A673 (cell line): ENCODE data around the gene NR5A2. TPM values are rescaled to one million over a fixed set of nuclear protein-coding genes. Genes with fewer than 3 reads are reported as not detected.

ENCODE experiments used
- BruUV-seq: library from RNA; stranded (reverse); fragments of 400-500 nt; replicated peaks from 2 replicates; lab custom pipeline; 2021; lab: Mats Ljungman, UMichigan
- CTCF ChIA-PET: fragments of 300-600 bp; sonication (Branson Sonifier 250); formaldehyde crosslinking; loops from one replicate; lab custom pipeline; 2022; ENCODE audit warnings: antibody characterized with exemption; lab: Charles Lee
- POLR2A ChIA-PET: fragments of 300-600 bp; sonication (Branson Sonifier 250); formaldehyde crosslinking; loops from one replicate; lab custom pipeline; 2022; ENCODE audit warnings: antibody characterized with exemption; ENCODE audit not compliant: low non-redundant PET; lab: Charles Lee
- DNase-seq: peaks from one replicate; pipeline ENCODE4 v3.0.0-alpha.2; 2015; ENCODE audit warnings: low spot score
- H3K27ac ChIP-seq: fragments of 200-600 bp; sonication (generic); 2 replicates; pipeline ENCODE4 v1.5.1; 2016; ENCODE audit warnings: mixed run types, low read depth, mild to moderate bottlenecking, mixed read lengths, antibody characterized with exemption, low read length; ENCODE audit not compliant: poor library complexity, severe bottlenecking
- H3K27me3 ChIP-seq: fragments of 200-600 bp; sonication (generic); replicated peaks from 2 replicates; pipeline ENCODE4 v1.6.1; 2017; ENCODE audit warnings: mixed run types, low read depth, mild to moderate bottlenecking, mixed read lengths, antibody characterized with exemption, low read length; ENCODE audit not compliant: insufficient read depth, poor library complexity
- H3K36me3 ChIP-seq: fragments of 200-600 bp; sonication (generic); 2 replicates; pipeline ENCODE4 v1.6.1; 2016; ENCODE audit warnings: mixed run types, mild to moderate bottlenecking, mixed read lengths, antibody characterized with exemption, low read length; ENCODE audit not compliant: insufficient read depth, poor library complexity, severe bottlenecking
- H3K4me1 ChIP-seq: fragments of 200-600 bp; sonication (generic); 2 replicates; pipeline ENCODE4 v1.6.1; 2017; ENCODE audit warnings: mixed run types, mild to moderate bottlenecking, mixed read lengths, antibody characterized with exemption, low read length; ENCODE audit not compliant: insufficient read depth, poor library complexity, severe bottlenecking
- H3K4me3 ChIP-seq: fragments of 200-600 bp; sonication (generic); 2 replicates; pipeline ENCODE4 v1.5.1; 2016; ENCODE audit warnings: low read depth, mixed run types, mild to moderate bottlenecking, mixed read lengths, low read length; ENCODE audit not compliant: poor library complexity, severe bottlenecking
- H3K9me3 ChIP-seq: fragments of 200-600 bp; sonication (generic); 2 replicates; pipeline ENCODE4 v1.6.1; 2016; ENCODE audit warnings: mixed run types, low read depth, mild to moderate bottlenecking, mixed read lengths, antibody characterized with exemption, low read length; ENCODE audit not compliant: poor library complexity, severe bottlenecking
- EZH2 ChIP-seq: fragments of 200-600 bp; sonication (generic); IDR thresholded peaks from 2 replicates; pipeline ENCODE4 v1.6.1; 2017; ENCODE audit warnings: borderline replicate concordance, low read depth, mild to moderate bottlenecking, mixed read lengths, antibody characterized with exemption, low read length; ENCODE audit not compliant: poor library complexity, severe bottlenecking
- intact Hi-C: fragments of 100-400 bp; cut with micrococcal nuclease; formaldehyde crosslinking; loops from one replicate; pipeline ENCODE4 v1.10.0; 2022; ENCODE audit not compliant: unreplicated experiment
- total RNA-seq: library from RNA; stranded (reverse); gene quantifications from 2 replicates; pipeline ENCODE4 v1.2.3, GENCODE V29; 2021
- TF ChIP-seq, protein P1 (sequence below): fragments of 300-800, 200-600 bp; sonication (generic); conservative IDR thresholded peaks from 2 replicates; pipeline ENCODE4 v1.5.1; 2017; ENCODE audit warnings: low read depth, mild to moderate bottlenecking, antibody characterized with exemption, low read length, moderate library complexity, mixed read lengths

The NR5A2 gene
- total RNA-seq, 1 experiment from 2014 or later = not detected

DNA sequence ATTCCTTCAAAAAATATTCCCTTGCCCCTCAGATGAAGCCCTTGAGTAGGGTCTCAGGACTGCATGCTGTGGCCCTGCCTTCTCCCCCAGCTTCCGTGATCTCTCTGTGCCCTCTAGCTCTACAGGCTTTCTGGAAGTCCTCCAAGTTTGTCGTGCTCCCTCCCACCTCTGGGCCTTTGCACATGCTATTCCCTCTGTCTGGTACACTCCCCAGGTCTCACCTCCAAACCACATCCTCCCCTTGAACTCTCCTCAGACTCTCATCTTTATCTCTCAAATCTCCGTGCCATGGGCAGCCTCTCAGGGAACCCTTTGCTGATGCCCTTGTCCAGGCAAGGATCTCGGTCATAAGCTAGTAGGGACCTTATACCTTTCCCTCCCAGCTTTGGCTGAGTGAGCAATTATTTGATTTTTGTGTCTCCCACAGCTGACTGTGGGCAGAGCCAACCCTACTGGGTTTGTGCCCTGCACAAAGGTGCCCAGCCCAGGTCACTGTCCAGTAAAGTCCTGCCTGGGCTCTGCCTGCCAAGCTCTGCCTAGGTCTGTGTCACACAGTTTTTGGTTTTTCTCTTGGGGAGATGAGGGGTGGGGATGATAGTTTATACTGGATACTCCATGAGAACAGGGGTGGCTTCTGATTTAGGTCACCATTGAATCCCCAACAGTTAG lies 194.2 kb downstream of the NR5A2 start:
- no peaks in the 10 kb centered on the region for H3K9me3 ChIP-seq
- CTCF ChIA-PET = no interaction called here
- TF ChIP-seq, protein P1, sequence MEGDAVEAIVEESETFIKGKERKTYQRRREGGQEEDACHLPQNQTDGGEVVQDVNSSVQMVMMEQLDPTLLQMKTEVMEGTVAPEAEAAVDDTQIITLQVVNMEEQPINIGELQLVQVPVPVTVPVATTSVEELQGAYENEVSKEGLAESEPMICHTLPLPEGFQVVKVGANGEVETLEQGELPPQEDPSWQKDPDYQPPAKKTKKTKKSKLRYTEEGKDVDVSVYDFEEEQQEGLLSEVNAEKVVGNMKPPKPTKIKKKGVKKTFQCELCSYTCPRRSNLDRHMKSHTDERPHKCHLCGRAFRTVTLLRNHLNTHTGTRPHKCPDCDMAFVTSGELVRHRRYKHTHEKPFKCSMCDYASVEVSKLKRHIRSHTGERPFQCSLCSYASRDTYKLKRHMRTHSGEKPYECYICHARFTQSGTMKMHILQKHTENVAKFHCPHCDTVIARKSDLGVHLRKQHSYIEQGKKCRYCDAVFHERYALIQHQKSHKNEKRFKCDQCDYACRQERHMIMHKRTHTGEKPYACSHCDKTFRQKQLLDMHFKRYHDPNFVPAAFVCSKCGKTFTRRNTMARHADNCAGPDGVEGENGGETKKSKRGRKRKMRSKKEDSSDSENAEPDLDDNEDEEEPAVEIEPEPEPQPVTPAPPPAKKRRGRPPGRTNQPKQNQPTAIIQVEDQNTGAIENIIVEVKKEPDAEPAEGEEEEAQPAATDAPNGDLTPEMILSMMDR = no peak
- no peak for TF ChIP-seq EZH2
- POLR2A ChIA-PET = no interaction called here
- no peak overlapping the region for H3K27ac ChIP-seq
- no peak overlapping the region for H3K4me3 ChIP-seq
- no peaks in the 10 kb centered on the region for H3K27me3 ChIP-seq
- no peak for DNase-seq
- H3K36me3 ChIP-seq = no peaks in the 10 kb centered on the region
- intact Hi-C loops = no loop called here
- no TSS peak for BruUV-seq
- H3K4me1 ChIP-seq = peaks cover 13% of the 10 kb centered on the region

DNA sequence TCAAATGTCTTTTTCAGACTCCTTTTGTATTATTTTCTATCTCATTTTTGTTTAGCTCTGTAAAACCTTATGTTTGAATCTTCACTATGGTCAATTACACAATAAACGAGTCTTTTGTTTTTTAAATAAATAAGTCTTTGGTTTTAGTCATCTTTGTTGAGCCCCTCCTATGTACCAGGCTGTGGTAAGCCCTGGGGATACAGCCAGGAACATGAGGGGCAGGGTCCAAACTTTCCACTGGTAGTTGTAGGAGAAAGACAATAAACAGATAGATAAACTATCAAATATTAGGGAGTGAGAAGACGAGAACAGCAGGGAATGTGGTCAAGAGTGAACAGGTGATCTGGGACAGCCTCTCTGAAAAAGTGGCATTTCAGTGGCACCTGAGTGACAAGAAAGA lies 195.7 kb downstream of the NR5A2 start:
- ChIA-PET POLR2A (no interaction called here), CTCF (no interaction called here)
- H3K36me3 ChIP-seq = no peaks in the 10 kb centered on the region
- H3K27ac ChIP-seq = no peak overlapping the region
- H3K4me3 ChIP-seq = no peak overlapping the region
- intact Hi-C loops = no loop called here
- BruUV-seq = no TSS peak
- no peaks in the 10 kb centered on the region for H3K27me3 ChIP-seq
- peaks cover 13% of the 10 kb centered on the region for H3K4me1 ChIP-seq
- TF ChIP-seq EZH2 = no peak
- TF ChIP-seq, protein P1 = no peak
- no peaks in the 10 kb centered on the region for H3K9me3 ChIP-seq
- no peak for DNase-seq

DNA sequence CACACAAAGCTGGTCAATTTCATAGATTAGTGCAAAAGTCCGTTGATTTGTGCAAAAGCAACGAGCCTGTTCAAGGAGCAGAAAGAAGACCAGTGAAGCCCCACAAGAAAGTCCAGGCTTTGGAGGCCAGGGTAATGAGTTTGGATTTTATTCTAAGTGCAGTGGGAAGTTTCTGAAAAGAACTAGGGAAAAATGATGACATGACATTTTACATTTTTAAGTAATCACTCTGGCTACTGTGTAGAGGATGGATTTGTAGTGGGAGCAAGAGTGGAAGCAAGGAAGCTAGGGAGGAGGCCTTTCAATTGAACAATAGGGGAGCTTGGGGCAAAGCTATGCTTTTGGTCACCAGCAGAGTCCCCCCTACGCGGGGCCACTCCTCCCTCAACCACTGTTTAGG lies 196.1 kb downstream of the NR5A2 start:
- no peak for DNase-seq
- no peaks in the 10 kb centered on the region for H3K27me3 ChIP-seq
- peaks cover 13% of the 10 kb centered on the region for H3K4me1 ChIP-seq
- CTCF ChIA-PET = no interaction called here
- H3K27ac ChIP-seq = no peak overlapping the region
- intact Hi-C loops = no loop called here
- TF ChIP-seq, protein P1 = no peak
- no peak for TF ChIP-seq EZH2
- no peak overlapping the region for H3K4me3 ChIP-seq
- POLR2A ChIA-PET = no interaction called here
- no peaks in the 10 kb centered on the region for H3K9me3 ChIP-seq
- H3K36me3 ChIP-seq = no peaks in the 10 kb centered on the region
- no TSS peak for BruUV-seq
